Vagina (tissue), 2 donors: Measurements from ENCODE around the gene CPA3. TPM values are rescaled to one million over a fixed set of nuclear protein-coding genes. Genes with fewer than 3 reads are reported as not detected.

Experiments used
- DNase-seq, 2 donors: peaks; one replicate each; pipeline ENCODE4 v3.0.0-alpha.2; 2017; ENCODE audit errors: extremely low spot score in 2 of 2
- H3K27ac ChIP-seq: fragments of 200-600 bp; sonication (generic); one replicate; pipeline ENCODE4 v1.5.1; 2019
- H3K27me3 ChIP-seq: fragments of 200-600 bp; sonication (generic); one replicate; pipeline ENCODE4 v1.5.1; 2019
- H3K36me3 ChIP-seq, 2 donors: fragments of 200-600 bp; sonication (generic); one replicate each; pipeline ENCODE4 v1.5.1; 2017 to 2019
- H3K4me1 ChIP-seq: fragments of 200-600 bp; sonication (generic); one replicate; pipeline ENCODE4 v1.5.1; 2019
- H3K4me3 ChIP-seq, 2 donors: fragments of 200-600 bp; sonication (generic); 1 replicate in 1 of 2; 2 replicates in 1 of 2; pipeline ENCODE4 v1.5.1; 2016 to 2019
- H3K9me3 ChIP-seq: fragments of 200-600 bp; sonication (generic); one replicate; pipeline ENCODE4 v1.5.1; 2019
- POLR2A ChIP-seq, 2 donors: fragments of 450-650 bp; IDR thresholded peaks; one replicate each; pipeline ENCODE4 v1.6.1; 2017; ENCODE audit warnings: antibody characterized with exemption in 2 of 2, mild to moderate bottlenecking in 2 of 2, moderate library complexity in 2 of 2
- POLR2AphosphoS5 ChIP-seq, 2 donors: sonication (generic); formaldehyde crosslinking; IDR thresholded peaks; one replicate each; pipeline ENCODE4 v1.9.0; 2017; ENCODE audit warnings: antibody characterized with exemption in 2 of 2, mild to moderate bottlenecking in 2 of 2, low read depth in 1 of 2; ENCODE audit not compliant: insufficient read depth in 1 of 2
- intact Hi-C: fragments of 100-400 bp; cut with DNase I; formaldehyde crosslinking; loops from one replicate; pipeline ENCODE4 v1.15.1; 2023
- total RNA-seq: library from RNA; depleted of rRNA; stranded (reverse); fragments of >200 nt; gene quantifications from one replicate; pipeline ENCODE4 v1.2.3, GENCODE V29; 2016
- TF ChIP-seq, protein P1 (sequence below), 3 experiments: fragments of 450-650 bp in 2 of 3; fragments of 200-600 bp in 1 of 3; sonication (generic) in 1 of 3; IDR thresholded peaks; one replicate each; pipeline ENCODE4 v1.5.1; 2017 to 2019; ENCODE audit warnings: antibody characterized with exemption in 3 of 3, mild to moderate bottlenecking in 2 of 3, moderate library complexity in 2 of 3

CPA3 gene
- total RNA-seq, 1 donor from 2014 or later: 14.5 TPM

DNA sequence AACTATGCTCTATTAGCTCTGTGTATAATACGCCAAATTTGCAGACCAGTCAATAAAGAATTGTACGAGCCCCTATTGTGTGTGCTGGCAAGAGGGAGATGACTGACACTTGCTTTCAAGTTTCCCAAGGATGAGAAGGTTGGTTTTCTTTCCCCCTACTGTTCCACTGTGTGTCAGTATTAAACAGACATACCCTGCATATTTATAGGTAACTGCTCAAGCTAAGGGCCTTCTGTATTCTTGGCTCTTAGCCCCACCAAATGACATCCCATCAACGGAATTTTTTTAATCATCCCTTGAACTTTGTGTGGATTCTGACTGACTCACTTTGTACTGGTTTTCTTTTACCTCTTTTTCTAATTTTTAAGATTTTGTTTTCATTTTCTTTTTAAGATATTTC is 65.7 kb downstream of the CPA3 start:
- DNase-seq: no peak
- Histone ChIP-seq H3K36me3 (no peaks in the 10 kb centered on the region), H3K27ac (no peak overlapping the region), H3K9me3 (no peaks in the 10 kb centered on the region), H3K4me1 (no peaks in the 10 kb centered on the region), H3K4me3 (no peak overlapping the region), H3K27me3 (no peaks in the 10 kb centered on the region)
- TF ChIP-seq POLR2AphosphoS5 (IDR thresholded peaks at IDR 0.05; ENCODE audit: insufficient read depth in 1 of 2, low read depth in 1 of 2): no peak
- TF ChIP-seq, protein P1, sequence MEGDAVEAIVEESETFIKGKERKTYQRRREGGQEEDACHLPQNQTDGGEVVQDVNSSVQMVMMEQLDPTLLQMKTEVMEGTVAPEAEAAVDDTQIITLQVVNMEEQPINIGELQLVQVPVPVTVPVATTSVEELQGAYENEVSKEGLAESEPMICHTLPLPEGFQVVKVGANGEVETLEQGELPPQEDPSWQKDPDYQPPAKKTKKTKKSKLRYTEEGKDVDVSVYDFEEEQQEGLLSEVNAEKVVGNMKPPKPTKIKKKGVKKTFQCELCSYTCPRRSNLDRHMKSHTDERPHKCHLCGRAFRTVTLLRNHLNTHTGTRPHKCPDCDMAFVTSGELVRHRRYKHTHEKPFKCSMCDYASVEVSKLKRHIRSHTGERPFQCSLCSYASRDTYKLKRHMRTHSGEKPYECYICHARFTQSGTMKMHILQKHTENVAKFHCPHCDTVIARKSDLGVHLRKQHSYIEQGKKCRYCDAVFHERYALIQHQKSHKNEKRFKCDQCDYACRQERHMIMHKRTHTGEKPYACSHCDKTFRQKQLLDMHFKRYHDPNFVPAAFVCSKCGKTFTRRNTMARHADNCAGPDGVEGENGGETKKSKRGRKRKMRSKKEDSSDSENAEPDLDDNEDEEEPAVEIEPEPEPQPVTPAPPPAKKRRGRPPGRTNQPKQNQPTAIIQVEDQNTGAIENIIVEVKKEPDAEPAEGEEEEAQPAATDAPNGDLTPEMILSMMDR (IDR thresholded peaks at IDR 0.05): no peak
- no peak for TF ChIP-seq POLR2A (IDR thresholded peaks at IDR 0.05)
- intact Hi-C loops: no loop called here

DNA sequence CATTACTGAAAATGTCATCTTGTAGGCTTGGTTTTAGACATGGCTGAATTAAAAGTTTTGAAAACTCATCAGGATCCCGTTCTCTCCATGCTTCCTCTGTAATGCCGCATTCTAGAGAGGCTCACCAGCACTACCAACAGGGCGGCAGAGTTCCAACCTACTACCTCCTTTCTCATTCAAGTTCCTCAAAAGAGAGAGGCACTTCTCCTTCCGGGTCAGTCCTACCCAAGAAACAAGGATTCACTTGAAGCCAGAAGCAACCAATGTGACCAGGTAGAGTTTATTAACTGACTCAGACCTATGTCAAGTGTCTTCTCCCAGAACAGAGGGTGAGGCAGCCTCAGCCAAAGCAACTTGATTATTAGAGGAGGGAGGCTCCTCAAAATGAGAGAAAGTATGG is 66.5 kb downstream of the CPA3 start:
- Histone ChIP-seq H3K27ac (no peak overlapping the region), H3K27me3 (no peaks in the 10 kb centered on the region), H3K36me3 (no peaks in the 10 kb centered on the region), H3K4me1 (no peaks in the 10 kb centered on the region), H3K9me3 (no peaks in the 10 kb centered on the region), H3K4me3 (no peak overlapping the region)
- no peak for DNase-seq
- intact Hi-C loops: no loop called here
- TF ChIP-seq POLR2A (IDR thresholded peaks at IDR 0.05) (no peak), POLR2AphosphoS5 (IDR thresholded peaks at IDR 0.05; ENCODE audit: insufficient read depth in 1 of 2, low read depth in 1 of 2) (no peak)
- TF ChIP-seq, protein P1 (IDR thresholded peaks at IDR 0.05): no peak

DNA sequence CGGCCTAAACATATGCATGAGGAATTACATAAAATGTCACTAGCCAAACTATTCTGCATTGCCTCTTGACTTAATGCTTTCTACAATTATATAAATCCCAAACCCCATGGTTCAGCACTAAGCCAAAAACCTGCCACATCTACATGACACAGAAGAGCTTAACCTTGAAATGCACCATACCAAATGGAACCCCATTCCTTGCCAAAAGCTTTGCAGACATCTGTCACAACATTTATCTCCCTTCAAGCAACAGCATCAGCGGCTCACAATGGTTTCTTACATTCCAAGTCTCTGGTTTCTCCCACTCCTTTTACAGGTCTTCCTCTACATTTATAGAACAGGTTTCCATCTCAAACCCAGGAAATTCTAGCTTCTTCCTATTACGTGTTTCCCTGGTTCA is 67.9 kb downstream of the CPA3 start:
- Histone ChIP-seq H3K4me3 (no peak overlapping the region), H3K27me3 (no peaks in the 10 kb centered on the region), H3K27ac (no peak overlapping the region), H3K9me3 (no peaks in the 10 kb centered on the region), H3K4me1 (no peaks in the 10 kb centered on the region), H3K36me3 (no peaks in the 10 kb centered on the region)
- intact Hi-C loops: no loop called here
- DNase-seq: no peak
- TF ChIP-seq POLR2AphosphoS5 (IDR thresholded peaks at IDR 0.05; ENCODE audit: insufficient read depth in 1 of 2, low read depth in 1 of 2) (no peak), POLR2A (IDR thresholded peaks at IDR 0.05) (no peak)
- TF ChIP-seq, protein P1 (IDR thresholded peaks at IDR 0.05): no peak

DNA sequence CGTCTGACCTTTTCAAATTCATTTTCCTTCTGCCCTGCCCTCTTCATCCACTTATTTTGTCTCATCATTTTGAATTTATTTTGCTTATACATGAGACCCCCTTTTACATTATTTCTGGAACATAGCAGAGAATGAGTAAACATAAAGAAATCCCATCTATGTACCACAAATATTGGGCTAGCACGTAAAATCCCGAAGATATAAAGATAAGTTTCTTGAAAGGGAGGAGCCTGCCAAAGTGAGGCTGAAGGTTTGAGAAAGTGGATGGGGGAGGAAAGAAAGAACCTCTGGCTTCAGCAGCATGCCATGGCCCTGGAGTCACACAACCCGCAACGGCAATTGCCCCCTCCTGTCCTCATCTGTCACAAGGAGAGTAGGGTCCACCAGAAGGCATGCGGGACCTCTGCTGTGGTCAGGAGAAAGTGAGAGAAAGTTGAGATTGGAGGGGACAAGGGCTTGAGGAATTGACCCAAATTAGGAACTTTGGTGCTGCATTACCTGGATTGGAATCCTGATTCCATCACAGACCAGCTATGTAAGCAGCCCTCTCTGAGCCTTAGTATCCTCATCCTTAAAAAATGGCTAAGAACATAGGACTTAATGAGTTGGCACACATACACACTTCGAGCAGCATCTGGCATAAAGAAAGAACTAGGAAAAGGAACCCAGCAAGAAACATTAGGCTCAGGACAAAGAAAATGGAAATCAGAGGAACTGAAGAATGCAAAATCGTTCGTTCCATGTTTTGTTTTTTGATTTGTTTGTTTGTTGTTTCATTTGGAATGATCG is 72.6 kb downstream of the CPA3 start:
- H3K27ac ChIP-seq: no peak overlapping the region
- intact Hi-C loops: no loop called here
- no peaks in the 10 kb centered on the region for H3K9me3 ChIP-seq
- no peaks in the 10 kb centered on the region for H3K27me3 ChIP-seq
- no peaks in the 10 kb centered on the region for H3K4me1 ChIP-seq
- no peak overlapping the region for H3K4me3 ChIP-seq
- no peaks in the 10 kb centered on the region for H3K36me3 ChIP-seq
- DNase-seq: no peak
- TF ChIP-seq POLR2AphosphoS5 (IDR thresholded peaks at IDR 0.05; ENCODE audit: insufficient read depth in 1 of 2, low read depth in 1 of 2) (no peak), POLR2A (IDR thresholded peaks at IDR 0.05) (no peak)
- TF ChIP-seq, protein P1 (IDR thresholded peaks at IDR 0.05): no peak

DNA sequence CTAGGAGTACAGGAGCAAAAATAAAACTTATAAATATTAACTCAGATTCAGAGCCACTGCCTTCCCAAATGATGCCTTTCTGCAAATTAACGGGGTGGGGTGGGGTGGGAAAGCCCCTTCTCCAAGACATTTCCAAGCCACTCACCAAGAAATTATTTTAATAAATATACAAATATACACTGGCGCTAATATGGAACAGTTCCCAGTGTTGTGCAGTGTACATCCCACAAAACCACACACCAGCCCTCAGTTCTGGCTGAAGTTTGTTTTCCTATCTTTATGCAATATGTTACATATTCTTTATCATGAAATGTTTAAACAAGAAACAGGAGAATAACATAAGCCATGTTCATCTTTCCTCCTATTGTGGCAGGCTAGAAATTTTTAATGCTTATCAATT is 73.2 kb downstream of the CPA3 start:
- intact Hi-C loops: no loop called here
- TF ChIP-seq POLR2AphosphoS5 (IDR thresholded peaks at IDR 0.05; ENCODE audit: insufficient read depth in 1 of 2, low read depth in 1 of 2) (no peak), POLR2A (IDR thresholded peaks at IDR 0.05) (no peak)
- TF ChIP-seq, protein P1 (IDR thresholded peaks at IDR 0.05): no peak
- DNase-seq: no peak

More for the DNA sequence above, 73.2 kb downstream of the CPA3 start:
- Histone ChIP-seq H3K27me3 (no peaks in the 10 kb centered on the region), H3K9me3 (no peaks in the 10 kb centered on the region), H3K27ac (no peak overlapping the region), H3K36me3 (no peaks in the 10 kb centered on the region), H3K4me3 (no peak overlapping the region), H3K4me1 (no peaks in the 10 kb centered on the region)
